Measurements from ENCODE around the gene GLDN.
"Not testable (repeated sequence)": the region's sequence is repeated elsewhere in the genome, so short reads cannot be mapped to it uniquely, and the experiment has no call there.

GLDN gene

GRCh38 chr15:51443282-51443914 lies 101.9 kb downstream of the GLDN start:
- DNase-seq (ENCODE audit: low read depth in 2 of 2, low spot score in 1 of 2), result no peak

GRCh38 chr15:51444112-51444511 lies 102.7 kb downstream of the GLDN start:
- DNase-seq (ENCODE audit: low read depth in 2 of 2, low spot score in 1 of 2), result no peak

GRCh38 chr15:51444807-51445206 lies 103.4 kb downstream of the GLDN start:
- no peak for DNase-seq (ENCODE audit: low read depth in 2 of 2, low spot score in 1 of 2)

- DNase-seq (ENCODE audit: low read depth in 2 of 2, low spot score in 1 of 2), result not testable (repeated sequence)
Measured at GRCh38 chr15:51446029-51446744, 104.7 kb downstream of the GLDN start.

- no peak for DNase-seq (ENCODE audit: low read depth in 2 of 2, low spot score in 1 of 2)
Measured at GRCh38 chr15:51447855-51448621, 106.6 kb downstream of the GLDN start.

GRCh38 chr15:51448622-51449399 lies 107.4 kb downstream of the GLDN start:
- DNase-seq (ENCODE audit: low read depth in 2 of 2, low spot score in 1 of 2), result no peak

- no peak for DNase-seq (ENCODE audit: low read depth in 2 of 2, low spot score in 1 of 2)
Measured at GRCh38 chr15:51450001-51450400, 108.5 kb downstream of the GLDN start.
